Measurements from ENCODE around the gene SLC24A5.

- no peak for TF ChIP-seq CTCF (IDR thresholded peaks at IDR 0.05)
- no peak for TF ChIP-seq POLR2AphosphoS5 (IDR thresholded peaks at IDR 0.05)
- no peak for TF ChIP-seq POLR2A (IDR thresholded peaks at IDR 0.05)
- no peak for TF ChIP-seq EP300 (IDR thresholded peaks at IDR 0.05)
Observed at GRCh38 chr15:48176957-48177356, 56.2 kb downstream of the SLC24A5 start.
